Keratinocyte (primary cell): ENCODE measurements around the gene TBC1D9B. TPM values are rescaled to one million over a fixed set of nuclear protein-coding genes. Genes with fewer than 3 reads are reported as not detected.

Experiments used
- DNase-seq: peaks from one replicate; pipeline ENCODE4 v3.0.0-alpha.2; 2011; ENCODE audit warnings: low read depth, missing footprints, low spot score
- FAIRE-seq: peaks from 2 replicates; lab custom pipeline; 2011; peaks lifted over from hg19 to GRCh38; lab: Jason Lieb, UNC
- H2AFZ ChIP-seq: 2 replicates; pipeline ENCODE4 v1.6.0; 2012; ENCODE audit warnings: low read length, control low read depth, inconsistent platforms; ENCODE audit not compliant: control insufficient read depth
- H3K27ac ChIP-seq: 2 replicates; pipeline ENCODE4 v1.5.1; 2011; ENCODE audit warnings: low read length; ENCODE audit not compliant: control insufficient read depth, insufficient read depth
- H3K27me3 ChIP-seq: 3 replicates; pipeline ENCODE4 v1.6.0; 2011; ENCODE audit warnings: low read length; ENCODE audit not compliant: control insufficient read depth, insufficient read depth; ENCODE audit errors: extremely low read depth
- H3K36me3 ChIP-seq, 2 experiments: 2 replicates in 1 of 2; 3 replicates in 1 of 2; pipeline ENCODE4 v1.5.1; 2011; ENCODE audit warnings: low read length in 2 of 2, mild to moderate bottlenecking in 1 of 2; ENCODE audit not compliant: control insufficient read depth in 2 of 2, insufficient read depth in 2 of 2; ENCODE audit errors: extremely low read depth in 1 of 2
- H3K4me1 ChIP-seq: 3 replicates; pipeline ENCODE4 v1.5.1; 2011; ENCODE audit warnings: low read length; ENCODE audit not compliant: control insufficient read depth, insufficient read depth; ENCODE audit errors: extremely low read depth
- H3K4me2 ChIP-seq: 3 replicates; pipeline ENCODE4 v1.6.0; 2011; ENCODE audit warnings: low read depth, low read length; ENCODE audit not compliant: control insufficient read depth, insufficient read depth; ENCODE audit errors: extremely low read depth
- H3K4me3 ChIP-seq, 3 experiments: fragments of 200-600 bp in 1 of 3; sonication (generic) in 1 of 3; 2 replicates in 2 of 3; 3 replicates in 1 of 3; pipeline ENCODE4 v1.5.1; 2011 to 2016; ENCODE audit warnings: low read length in 3 of 3, mild to moderate bottlenecking in 3 of 3, control low read depth in 2 of 3, inconsistent platforms in 1 of 3, low read depth in 1 of 3, mixed read lengths in 1 of 3, mixed run types in 1 of 3, moderate library complexity in 1 of 3; ENCODE audit not compliant: control insufficient read depth in 2 of 3, insufficient read depth in 2 of 3; ENCODE audit errors: extremely low read depth in 1 of 3
- H3K79me2 ChIP-seq: 2 replicates; pipeline ENCODE4 v1.6.0; 2012; ENCODE audit warnings: low read length; ENCODE audit not compliant: control insufficient read depth, insufficient read depth
- H3K9ac ChIP-seq: 3 replicates; pipeline ENCODE4 v1.6.0; 2011; ENCODE audit warnings: low read length; ENCODE audit not compliant: control insufficient read depth, insufficient read depth; ENCODE audit errors: extremely low read depth
- H3K9me1 ChIP-seq: 3 replicates; pipeline ENCODE4 v1.6.0; 2011; ENCODE audit warnings: low read length; ENCODE audit not compliant: control insufficient read depth, insufficient read depth; ENCODE audit errors: extremely low read depth
- H3K9me3 ChIP-seq: 2 replicates; pipeline ENCODE4 v1.5.1; 2012; ENCODE audit warnings: low read depth, low read length; ENCODE audit not compliant: control insufficient read depth
- H4K20me1 ChIP-seq: 3 replicates; pipeline ENCODE4 v1.6.0; 2011; ENCODE audit warnings: low read length; ENCODE audit not compliant: control insufficient read depth, insufficient read depth; ENCODE audit errors: extremely low read depth
- EZH2 ChIP-seq: IDR thresholded peaks from one replicate; pipeline ENCODE4 v1.6.1; 2012; ENCODE audit warnings: inconsistent platforms, mild to moderate bottlenecking, low read length, moderate library complexity
- dilution Hi-C: fragments of 300-500 bp; cut with MboI; formaldehyde crosslinking; loops from one replicate; pipeline ENCODE4 v1.7.0; 2020; ENCODE audit warnings: low sequenced_read_pairs; ENCODE audit not compliant: extremely low pct_ligation_motif_present
- polyA plus RNA-seq, 5 experiments: library from polyadenylated mRNA; depleted of rRNA in 3 of 5; stranded (reverse) in 3 of 5; stranded (forward) in 1 of 5; unstranded in 1 of 5; fragments of >200 nt; gene quantifications; 1 replicate in 1 of 5; 2 replicates in 3 of 5; 3 replicates in 1 of 5; pipeline versions ENCODE4 v1.2.1 to v1.2.3, GENCODE V29; 2011 to 2012; ENCODE audit warnings: missing spikeins in 2 of 5, low read depth in 1 of 5, low replicate concordance in 1 of 5
- TF ChIP-seq, protein P1 (sequence below), 3 experiments: IDR thresholded peaks in 1 of 3; conservative IDR thresholded peaks in 1 of 3; optimal IDR thresholded peaks in 1 of 3; 2 replicates in 2 of 3; 3 replicates in 1 of 3; pipeline versions ENCODE3 to v1.5.1; 2011; ENCODE audit warnings: low read length in 3 of 3, mild to moderate bottlenecking in 3 of 3, moderate library complexity in 2 of 3, control low read depth in 1 of 3, inconsistent platforms in 1 of 3; ENCODE audit not compliant: insufficient read depth in 2 of 3; ENCODE audit errors: extremely low read depth in 1 of 3

The TBC1D9B gene
- polyA plus RNA-seq, 1 donor (not counting 4 experiments of a cell fraction or from before 2014, with no cell fraction given): 51.4 TPM

DNA sequence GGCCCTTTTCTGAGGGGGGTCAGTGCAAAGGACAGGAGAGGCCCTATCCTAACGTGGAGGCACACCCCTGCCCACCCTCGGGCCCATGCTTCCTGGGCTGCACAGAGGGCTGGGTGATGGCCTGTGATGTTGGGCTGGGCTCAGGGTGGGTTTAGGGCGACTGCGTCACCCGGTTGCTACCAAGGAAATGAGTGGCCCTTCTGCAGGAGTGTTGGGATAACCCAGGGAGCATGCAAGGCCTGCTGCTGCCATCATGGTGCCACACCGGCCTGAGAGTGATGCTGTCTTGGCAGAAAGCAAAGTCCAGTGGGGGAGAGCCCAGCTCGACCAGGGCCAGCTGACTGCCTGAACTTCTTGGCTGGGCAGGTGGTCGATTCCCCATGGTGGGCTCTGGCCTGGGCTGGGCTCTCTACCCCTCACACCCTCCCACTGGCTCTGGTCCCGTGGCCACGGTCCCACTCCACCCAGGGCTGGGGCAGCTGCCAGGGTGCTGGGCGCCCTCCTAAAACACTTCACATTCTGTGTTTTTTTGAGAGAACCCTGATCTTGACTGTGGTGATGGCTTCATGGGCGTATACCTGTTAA, 27.5 kb downstream of the TBC1D9B start:
- Histone ChIP-seq H3K79me2 (no peaks in the 10 kb centered on the region), H3K27ac (no peak overlapping the region), H3K27me3 (no peaks in the 10 kb centered on the region), H3K9me1 (no peaks in the 10 kb centered on the region), H3K4me3 (no peak overlapping the region), H3K9ac (no peak overlapping the region), H2AFZ (no peak overlapping the region), H3K9me3 (peaks cover 10% of the 10 kb centered on the region), H3K4me1 (no peaks in the 10 kb centered on the region), H3K4me2 (no peak overlapping the region), H3K36me3 (peaks cover 25 to 34% of the 10 kb centered on the region in 2 experiments), H4K20me1 (no peaks in the 10 kb centered on the region)
- no peak for DNase-seq
- dilution Hi-C loops: no loop called here
- no peak for TF ChIP-seq EZH2
- TF ChIP-seq, protein P1, sequence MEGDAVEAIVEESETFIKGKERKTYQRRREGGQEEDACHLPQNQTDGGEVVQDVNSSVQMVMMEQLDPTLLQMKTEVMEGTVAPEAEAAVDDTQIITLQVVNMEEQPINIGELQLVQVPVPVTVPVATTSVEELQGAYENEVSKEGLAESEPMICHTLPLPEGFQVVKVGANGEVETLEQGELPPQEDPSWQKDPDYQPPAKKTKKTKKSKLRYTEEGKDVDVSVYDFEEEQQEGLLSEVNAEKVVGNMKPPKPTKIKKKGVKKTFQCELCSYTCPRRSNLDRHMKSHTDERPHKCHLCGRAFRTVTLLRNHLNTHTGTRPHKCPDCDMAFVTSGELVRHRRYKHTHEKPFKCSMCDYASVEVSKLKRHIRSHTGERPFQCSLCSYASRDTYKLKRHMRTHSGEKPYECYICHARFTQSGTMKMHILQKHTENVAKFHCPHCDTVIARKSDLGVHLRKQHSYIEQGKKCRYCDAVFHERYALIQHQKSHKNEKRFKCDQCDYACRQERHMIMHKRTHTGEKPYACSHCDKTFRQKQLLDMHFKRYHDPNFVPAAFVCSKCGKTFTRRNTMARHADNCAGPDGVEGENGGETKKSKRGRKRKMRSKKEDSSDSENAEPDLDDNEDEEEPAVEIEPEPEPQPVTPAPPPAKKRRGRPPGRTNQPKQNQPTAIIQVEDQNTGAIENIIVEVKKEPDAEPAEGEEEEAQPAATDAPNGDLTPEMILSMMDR (optimal IDR thresholded peaks at IDR 0.05 in 1 of 3, IDR thresholded peaks at IDR 0.05 in 1 of 3, conservative IDR thresholded peaks at IDR 0.05 in 1 of 3; ENCODE audit: extremely low read depth in 1 of 3, insufficient read depth in 2 of 3, low read length in 3 of 3): no peak
- no peak for FAIRE-seq

DNA sequence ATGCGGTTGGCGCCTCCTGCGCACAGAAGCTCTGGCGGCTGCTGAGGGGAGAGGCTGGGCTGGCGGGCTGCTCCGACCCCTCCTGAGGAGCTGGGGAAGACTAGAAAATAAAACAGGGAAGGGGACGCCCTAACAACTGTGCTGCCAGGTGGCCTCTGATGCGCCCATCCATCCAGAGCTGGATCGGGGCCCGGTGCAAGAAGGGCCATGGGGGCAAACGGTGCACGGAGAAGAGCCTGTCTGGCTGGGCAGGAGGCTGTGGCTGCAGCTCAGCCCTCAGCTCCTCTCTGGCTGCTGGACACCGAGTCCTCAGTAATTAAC, 28.0 kb downstream of the TBC1D9B start:
- no peak for FAIRE-seq
- no peaks in the 10 kb centered on the region for H4K20me1 ChIP-seq
- no peaks in the 10 kb centered on the region for H3K9me1 ChIP-seq
- dilution Hi-C loops: no loop called here
- H3K4me2 ChIP-seq: no peak overlapping the region
- no peak overlapping the region for H3K27ac ChIP-seq
- no peak for DNase-seq
- H3K4me3 ChIP-seq: no peak overlapping the region
- H3K9me3 ChIP-seq: peaks cover 10% of the 10 kb centered on the region
- peaks cover 29 to 36% of the 10 kb centered on the region in 2 experiments for H3K36me3 ChIP-seq
- H3K27me3 ChIP-seq: no peaks in the 10 kb centered on the region
- H3K79me2 ChIP-seq: no peaks in the 10 kb centered on the region
- H3K4me1 ChIP-seq: no peaks in the 10 kb centered on the region
- H2AFZ ChIP-seq: no peak overlapping the region
- H3K9ac ChIP-seq: no peak overlapping the region
- TF ChIP-seq, protein P1 (optimal IDR thresholded peaks at IDR 0.05 in 1 of 3, IDR thresholded peaks at IDR 0.05 in 1 of 3, conservative IDR thresholded peaks at IDR 0.05 in 1 of 3; ENCODE audit: extremely low read depth in 1 of 3, insufficient read depth in 2 of 3, low read length in 3 of 3): no peak
